ENCODE measurements around the gene GGA1. TPM values are rescaled to one million over a fixed set of nuclear protein-coding genes. Genes with fewer than 3 reads are reported as not detected.
"Not testable (repeated sequence)": the region's sequence is repeated elsewhere in the genome, so short reads cannot be mapped to it uniquely, and the experiment has no call there.

GGA1 gene
- total and polyA plus RNA-seq, 9 donors: 27.4 to 46.8 (median 36.6) TPM

- H3K4me1 ChIP-seq (ENCODE audit: control insufficient read depth, insufficient read depth, low read length): peaks cover 14% of the 10 kb centered on the region
- H3K9me3 ChIP-seq (replicated peaks; ENCODE audit: control insufficient read depth, low read depth, low read length): no peaks in the 10 kb centered on the region
- no peak overlapping the region for H3K27ac ChIP-seq (ENCODE audit: low read length)
- no peak overlapping the region for H3K4me3 ChIP-seq (ENCODE audit: low read length)
- H3K36me3 ChIP-seq (ENCODE audit: control insufficient read depth, insufficient read depth, low read length): no peaks in the 10 kb centered on the region
- 96% methylated on average over 4 of the region's 5 CpGs for WGBS (ENCODE audit: insufficient coverage)
- no peak for DNase-seq
- H3K27me3 ChIP-seq (ENCODE audit: control insufficient read depth, insufficient read depth, low read length): no peaks in the 10 kb centered on the region
These were observed 14.4 kb upstream of the GGA1 start for GRCh38 chr22:37594237-37594636.

GRCh38 chr22:37599153-37599552 lies 9.5 kb upstream of the GGA1 start:
- H3K36me3 ChIP-seq (ENCODE audit: control insufficient read depth, insufficient read depth, low read length): no peaks in the 10 kb centered on the region
- DNase-seq: peak; percentile 91
- no peaks in the 10 kb centered on the region for H3K9me3 ChIP-seq (replicated peaks; ENCODE audit: control insufficient read depth, low read depth, low read length)
- H3K27me3 ChIP-seq (ENCODE audit: control insufficient read depth, insufficient read depth, low read length): no peaks in the 10 kb centered on the region
- H3K4me1 ChIP-seq (ENCODE audit: control insufficient read depth, insufficient read depth, low read length): peaks cover 16% of the 10 kb centered on the region
- no peak overlapping the region for H3K4me3 ChIP-seq (ENCODE audit: low read length)
- no peak overlapping the region for H3K27ac ChIP-seq (ENCODE audit: low read length)
- 55% methylated on average over 2 of the region's 4 CpGs for WGBS (ENCODE audit: insufficient coverage)

GRCh38 chr22:37601203-37601539 lies 7.5 kb upstream of the GGA1 start:
- H3K4me3 ChIP-seq (ENCODE audit: low read length): no peak overlapping the region
- no peaks in the 10 kb centered on the region for H3K9me3 ChIP-seq (replicated peaks; ENCODE audit: control insufficient read depth, low read depth, low read length)
- 33% methylated on average over 1 of the region's 4 CpGs for WGBS (ENCODE audit: insufficient coverage)
- no peak overlapping the region for H3K27ac ChIP-seq (ENCODE audit: low read length)
- H3K36me3 ChIP-seq (ENCODE audit: control insufficient read depth, insufficient read depth, low read length): no peaks in the 10 kb centered on the region
- no peaks in the 10 kb centered on the region for H3K27me3 ChIP-seq (ENCODE audit: control insufficient read depth, insufficient read depth, low read length)
- DNase-seq: no peak
- H3K4me1 ChIP-seq (ENCODE audit: control insufficient read depth, insufficient read depth, low read length): peaks cover 16% of the 10 kb centered on the region

- no peak overlapping the region for H3K27ac ChIP-seq (ENCODE audit: low read length)
- WGBS (ENCODE audit: insufficient coverage): 29% methylated on average over 8 of the region's 14 CpGs
- H3K27me3 ChIP-seq (ENCODE audit: control insufficient read depth, insufficient read depth, low read length): no peaks in the 10 kb centered on the region
- peak; percentile 58 for DNase-seq
- no peak overlapping the region for H3K4me3 ChIP-seq (ENCODE audit: low read length)
- H3K36me3 ChIP-seq (ENCODE audit: control insufficient read depth, insufficient read depth, low read length): no peaks in the 10 kb centered on the region
- peaks cover 16% of the 10 kb centered on the region for H3K4me1 ChIP-seq (ENCODE audit: control insufficient read depth, insufficient read depth, low read length)
- H3K9me3 ChIP-seq (replicated peaks; ENCODE audit: control insufficient read depth, low read depth, low read length): no peaks in the 10 kb centered on the region
These were observed 6.8 kb upstream of the GGA1 start for GRCh38 chr22:37601540-37602442.

GRCh38 chr22:37602546-37603277 lies 5.9 kb upstream of the GGA1 start:
- 74% methylated on average over 5 of the region's 5 CpGs for WGBS (ENCODE audit: insufficient coverage)
- not testable (repeated sequence) for DNase-seq; H3K27ac ChIP-seq (ENCODE audit: low read length); H3K27me3 ChIP-seq (ENCODE audit: control insufficient read depth, insufficient read depth, low read length); H3K4me3 ChIP-seq (ENCODE audit: low read length); H3K36me3 ChIP-seq (ENCODE audit: control insufficient read depth, insufficient read depth, low read length); H3K9me3 ChIP-seq (replicated peaks; ENCODE audit: control insufficient read depth, low read depth, low read length)
- H3K4me1 ChIP-seq (ENCODE audit: control insufficient read depth, insufficient read depth, low read length): peaks cover 25% of the 10 kb centered on the region

GRCh38 chr22:37604074-37604473 lies 4.6 kb upstream of the GGA1 start:
- Histone ChIP-seq H3K36me3 (ENCODE audit: control insufficient read depth, insufficient read depth, low read length) (no peaks in the 10 kb centered on the region), H3K9me3 (replicated peaks; ENCODE audit: control insufficient read depth, low read depth, low read length) (no peaks in the 10 kb centered on the region), H3K27me3 (ENCODE audit: control insufficient read depth, insufficient read depth, low read length) (no peaks in the 10 kb centered on the region), H3K4me3 (ENCODE audit: low read length) (no peak overlapping the region), H3K27ac (ENCODE audit: low read length) (no peak overlapping the region), H3K4me1 (ENCODE audit: control insufficient read depth, insufficient read depth, low read length) (peaks cover 26% of the 10 kb centered on the region)
- DNase-seq: no peak
- 100% methylated on average over 3 of the region's 6 CpGs for WGBS (ENCODE audit: insufficient coverage)

GRCh38 chr22:37604875-37605274 lies 3.8 kb upstream of the GGA1 start:
- Histone ChIP-seq H3K9me3 (replicated peaks; ENCODE audit: control insufficient read depth, low read depth, low read length) (no peaks in the 10 kb centered on the region), H3K4me1 (ENCODE audit: control insufficient read depth, insufficient read depth, low read length) (peaks cover 27% of the 10 kb centered on the region), H3K27ac (ENCODE audit: low read length) (no peak overlapping the region), H3K36me3 (ENCODE audit: control insufficient read depth, insufficient read depth, low read length) (no peaks in the 10 kb centered on the region), H3K4me3 (ENCODE audit: low read length) (no peak overlapping the region), H3K27me3 (ENCODE audit: control insufficient read depth, insufficient read depth, low read length) (no peaks in the 10 kb centered on the region)
- DNase-seq: no peak
- 54% methylated on average over 3 of the region's 5 CpGs for WGBS (ENCODE audit: insufficient coverage)

- peak overlapping the region; percentile 18 for H3K4me3 ChIP-seq (ENCODE audit: low read length)
- no peaks in the 10 kb centered on the region for H3K27me3 ChIP-seq (ENCODE audit: control insufficient read depth, insufficient read depth, low read length)
- peak; percentile 84 for DNase-seq
- H3K4me1 ChIP-seq (ENCODE audit: control insufficient read depth, insufficient read depth, low read length): peaks cover 38% of the 10 kb centered on the region
- H3K27ac ChIP-seq (ENCODE audit: low read length): peak overlapping the region; percentile 100
- H3K9me3 ChIP-seq (replicated peaks; ENCODE audit: control insufficient read depth, low read depth, low read length): no peaks in the 10 kb centered on the region
- H3K36me3 ChIP-seq (ENCODE audit: control insufficient read depth, insufficient read depth, low read length): peaks cover 5% of the 10 kb centered on the region
- 2% methylated on average over 18 of the region's 44 CpGs for WGBS (ENCODE audit: insufficient coverage)
These were observed 1.4 kb upstream of the GGA1 start for GRCh38 chr22:37607010-37607934.

- Histone ChIP-seq H3K4me1 (ENCODE audit: control insufficient read depth, insufficient read depth, low read length) (peaks cover 41% of the 10 kb centered on the region), H3K27ac (ENCODE audit: low read length) (peak overlapping the region; percentile 100), H3K9me3 (replicated peaks; ENCODE audit: control insufficient read depth, low read depth, low read length) (no peaks in the 10 kb centered on the region), H3K4me3 (ENCODE audit: low read length) (peak overlapping the region; percentile 89), H3K27me3 (ENCODE audit: control insufficient read depth, insufficient read depth, low read length) (no peaks in the 10 kb centered on the region), H3K36me3 (ENCODE audit: control insufficient read depth, insufficient read depth, low read length) (peaks cover 6% of the 10 kb centered on the region)
- DNase-seq: no peak
- 1% methylated on average over 11 of the region's 17 CpGs for WGBS (ENCODE audit: insufficient coverage)
These were observed 628 bp upstream of the GGA1 start for GRCh38 chr22:37607935-37608476.
